Fibroblast of villous mesenchyme (primary cell): ENCODE measurements around the gene PRRC2A. TPM values are rescaled to one million over a fixed set of nuclear protein-coding genes. Genes with fewer than 3 reads are reported as not detected.
A peak's percentile ranks its signal among the peaks of the same experiment; 100 is the strongest.

Experiments used
- DNase-seq: peaks from one replicate; pipeline ENCODE4 v3.0.0-alpha.2; 2010; ENCODE audit warnings: low read depth
- H3K4me3 ChIP-seq: 2 replicates; pipeline ENCODE4 v1.5.1; 2011; ENCODE audit warnings: low read depth, mild to moderate bottlenecking, low read length
- CTCF ChIP-seq: IDR thresholded peaks from 2 replicates; pipeline ENCODE4 v1.5.1; 2012; ENCODE audit warnings: low read depth, mild to moderate bottlenecking, low read length; ENCODE audit not compliant: insufficient read depth
- total RNA-seq: library from RNA; depleted of rRNA; stranded (reverse); fragments of >200 nt; gene quantifications from 2 replicates; pipeline ENCODE4 v1.2.3, GENCODE V29; 2012

The PRRC2A gene
- total RNA-seq, 1 donor: 84.2 TPM

GRCh38 chr6:31633447-31633846 is 12.9 kb downstream of the PRRC2A start:
- TF ChIP-seq CTCF: no peak
- DNase-seq: no peak
- no peak overlapping the region for H3K4me3 ChIP-seq

- TF ChIP-seq CTCF: no peak
- peak; percentile 36 for DNase-seq
- H3K4me3 ChIP-seq: no peak overlapping the region
Observed at GRCh38 chr6:31634131-31634530, 13.6 kb downstream of the PRRC2A start.

- no peak for TF ChIP-seq CTCF
- no peak for DNase-seq
- no peak overlapping the region for H3K4me3 ChIP-seq
Observed at GRCh38 chr6:31634969-31635575, 14.6 kb downstream of the PRRC2A start.

GRCh38 chr6:31636698-31637596 is 16.4 kb downstream of the PRRC2A start:
- no peak for DNase-seq
- TF ChIP-seq CTCF: no peak
- H3K4me3 ChIP-seq: no peak overlapping the region

GRCh38 chr6:31639043-31639442 is 18.5 kb downstream of the PRRC2A start:
- no peak for TF ChIP-seq CTCF
- no peak for DNase-seq
- no peak overlapping the region for H3K4me3 ChIP-seq

GRCh38 chr6:31639449-31639861 is 18.9 kb downstream of the PRRC2A start:
- no peak for DNase-seq
- H3K4me3 ChIP-seq: no peak overlapping the region
- TF ChIP-seq CTCF: no peak

GRCh38 chr6:31640612-31641011 is 20.1 kb downstream of the PRRC2A start:
- DNase-seq: no peak
- no peak overlapping the region for H3K4me3 ChIP-seq
- no peak for TF ChIP-seq CTCF
